Omental fat pad (tissue), 4 donors: Measurements from ENCODE around the gene LARGE1. TPM values are rescaled to one million over a fixed set of nuclear protein-coding genes. Genes with fewer than 3 reads are reported as not detected.

Experiments
- ATAC-seq: fragments of 150-250 bp; one replicate; pipeline ENCODE4 v1.9.1; 2016; ENCODE audit warnings: mild to moderate bottlenecking, moderate library complexity; ENCODE audit not compliant: low FRiP score
- DNase-seq: peaks from one replicate; pipeline ENCODE4 v3.0.0-alpha.2; 2019; ENCODE audit warnings: low spot score
- total RNA-seq, 4 donors: library from RNA; depleted of rRNA; stranded (reverse); fragments of >200 nt; gene quantifications; one replicate each; pipeline ENCODE4 v1.1.0, GENCODE V29; 2016
- TF ChIP-seq, protein P1 (sequence below), 3 donors: fragments of 450-650 bp; IDR thresholded peaks; one replicate each; pipeline ENCODE4 v1.5.1; 2016 to 2017; ENCODE audit warnings: antibody characterized with exemption in 3 of 3, mild to moderate bottlenecking in 3 of 3, moderate library complexity in 2 of 3

Gene LARGE1
- total RNA-seq, 4 donors from 2014 or later = 16.5 to 31.2 (median 22.3) TPM

DNA sequence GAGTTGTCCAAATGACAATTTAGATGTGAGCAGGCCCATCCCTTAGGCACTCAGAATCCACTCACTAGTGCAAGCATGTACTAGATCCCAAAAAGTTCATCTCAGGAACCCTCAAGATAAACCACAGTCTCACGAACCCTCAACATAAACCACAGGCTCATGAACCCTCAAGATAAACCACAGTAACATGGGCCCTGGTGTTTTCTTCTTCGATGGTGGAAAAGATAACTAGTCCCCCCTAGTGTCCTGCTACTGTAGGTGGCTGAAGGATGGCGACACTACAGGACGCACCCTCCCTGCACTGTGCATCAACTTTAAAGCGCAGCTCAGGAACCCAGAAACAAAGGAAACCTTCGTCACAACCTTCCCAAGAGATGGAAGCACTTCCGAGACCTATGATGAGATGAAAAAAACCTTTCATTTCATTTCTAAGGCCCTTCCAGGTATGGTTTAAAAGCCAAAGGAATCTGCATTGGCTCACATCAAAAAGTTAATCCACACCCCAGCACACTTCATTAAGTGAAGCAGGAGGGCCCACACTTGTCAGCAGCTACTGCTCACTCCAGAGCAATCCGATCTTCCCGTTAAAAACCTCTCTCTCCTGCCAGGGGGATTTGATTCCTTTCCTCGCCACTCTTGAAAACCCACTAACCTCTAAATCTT is 2.4 kb downstream of the LARGE1 start:
- ATAC-seq (no peak), DNase-seq (no peak)
- TF ChIP-seq, protein P1, sequence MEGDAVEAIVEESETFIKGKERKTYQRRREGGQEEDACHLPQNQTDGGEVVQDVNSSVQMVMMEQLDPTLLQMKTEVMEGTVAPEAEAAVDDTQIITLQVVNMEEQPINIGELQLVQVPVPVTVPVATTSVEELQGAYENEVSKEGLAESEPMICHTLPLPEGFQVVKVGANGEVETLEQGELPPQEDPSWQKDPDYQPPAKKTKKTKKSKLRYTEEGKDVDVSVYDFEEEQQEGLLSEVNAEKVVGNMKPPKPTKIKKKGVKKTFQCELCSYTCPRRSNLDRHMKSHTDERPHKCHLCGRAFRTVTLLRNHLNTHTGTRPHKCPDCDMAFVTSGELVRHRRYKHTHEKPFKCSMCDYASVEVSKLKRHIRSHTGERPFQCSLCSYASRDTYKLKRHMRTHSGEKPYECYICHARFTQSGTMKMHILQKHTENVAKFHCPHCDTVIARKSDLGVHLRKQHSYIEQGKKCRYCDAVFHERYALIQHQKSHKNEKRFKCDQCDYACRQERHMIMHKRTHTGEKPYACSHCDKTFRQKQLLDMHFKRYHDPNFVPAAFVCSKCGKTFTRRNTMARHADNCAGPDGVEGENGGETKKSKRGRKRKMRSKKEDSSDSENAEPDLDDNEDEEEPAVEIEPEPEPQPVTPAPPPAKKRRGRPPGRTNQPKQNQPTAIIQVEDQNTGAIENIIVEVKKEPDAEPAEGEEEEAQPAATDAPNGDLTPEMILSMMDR (IDR thresholded peaks at IDR 0.05) = no peak

DNA sequence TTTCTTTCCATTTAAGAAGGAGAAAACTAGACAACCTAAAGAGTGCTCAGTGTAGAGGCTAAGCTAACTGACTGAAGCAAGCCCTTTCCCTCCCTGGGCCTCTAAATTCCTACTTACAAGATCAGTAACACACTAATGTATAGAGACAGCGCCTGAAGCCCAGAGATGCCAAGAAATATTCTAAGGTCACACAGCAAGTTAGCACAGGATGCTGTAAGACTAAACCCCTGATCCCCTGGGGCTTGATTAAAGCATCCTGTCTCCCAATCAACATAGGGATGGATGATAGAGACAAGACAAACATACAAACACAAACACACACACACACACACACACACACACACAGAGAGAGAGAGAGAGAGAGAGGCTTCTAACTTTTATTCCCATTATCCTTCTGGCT is 5.6 kb downstream of the LARGE1 start:
- ATAC-seq = no peak
- TF ChIP-seq, protein P1 (IDR thresholded peaks at IDR 0.05) = no peak
- no peak for DNase-seq

DNA sequence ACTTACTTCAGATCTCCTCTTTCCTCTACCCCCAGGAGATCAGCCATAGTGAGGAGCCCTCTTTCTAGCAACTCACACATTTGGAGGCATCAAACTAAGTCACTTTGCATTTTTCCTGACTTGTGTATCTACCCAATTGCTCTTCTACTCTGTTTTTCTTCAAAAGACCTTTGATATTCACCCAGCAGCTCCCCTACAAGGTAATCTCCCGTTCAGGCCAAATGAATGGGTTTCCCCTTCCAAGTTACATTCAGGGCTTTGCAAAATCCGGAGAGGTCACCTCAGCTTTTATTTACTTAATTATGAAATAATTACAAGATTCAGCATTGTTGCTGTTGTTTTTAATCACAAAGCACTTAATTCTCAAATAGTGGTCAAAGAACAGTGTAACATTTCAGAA is 6.1 kb downstream of the LARGE1 start:
- no peak for ATAC-seq
- TF ChIP-seq, protein P1 (IDR thresholded peaks at IDR 0.05) = no peak

DNA sequence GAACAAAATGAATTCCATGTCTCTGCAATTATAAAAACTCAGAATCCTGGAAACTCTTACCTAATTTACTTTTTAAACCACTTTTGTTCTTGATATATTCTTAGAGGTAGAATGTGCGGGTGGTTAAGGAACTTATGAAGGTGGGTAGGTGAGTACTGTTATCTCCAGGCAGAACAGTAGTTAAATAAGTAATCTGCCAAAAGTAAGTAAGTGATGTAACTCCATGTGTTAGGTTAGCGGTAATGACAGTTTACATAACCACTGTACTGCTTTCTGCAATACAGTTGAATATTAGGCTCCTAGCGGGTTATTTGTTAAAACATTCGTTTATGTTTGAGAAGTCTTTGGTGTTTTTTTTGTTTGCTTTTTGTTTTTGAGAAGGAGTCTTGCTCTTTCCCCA is 7.1 kb downstream of the LARGE1 start:
- DNase-seq (no peak), ATAC-seq (no peak)
- TF ChIP-seq, protein P1 (IDR thresholded peaks at IDR 0.05) = no peak

More for the DNA sequence above, 6.1 kb downstream of the LARGE1 start:
- no peak for DNase-seq

DNA sequence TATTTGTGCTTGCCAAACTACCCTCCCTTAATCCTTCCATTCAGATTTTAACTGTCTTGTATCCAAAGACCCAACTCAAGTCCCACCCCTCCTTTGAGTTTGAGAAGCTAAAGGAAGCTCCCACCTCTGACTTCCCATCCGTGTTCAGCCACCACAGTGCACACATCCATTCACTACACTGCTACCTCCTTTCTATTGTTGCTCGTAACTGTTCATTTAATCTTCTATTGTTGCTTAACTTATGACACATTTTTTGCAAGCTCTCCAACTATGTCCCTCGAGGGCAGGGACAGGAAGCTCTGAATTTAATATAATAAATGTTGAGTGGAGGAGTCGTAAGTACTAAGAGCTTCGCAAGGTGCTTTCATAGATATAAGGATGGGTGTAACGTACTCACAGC is 10.4 kb downstream of the LARGE1 start:
- ATAC-seq (no peak), DNase-seq (no peak)
- TF ChIP-seq, protein P1 (IDR thresholded peaks at IDR 0.05) = no peak

DNA sequence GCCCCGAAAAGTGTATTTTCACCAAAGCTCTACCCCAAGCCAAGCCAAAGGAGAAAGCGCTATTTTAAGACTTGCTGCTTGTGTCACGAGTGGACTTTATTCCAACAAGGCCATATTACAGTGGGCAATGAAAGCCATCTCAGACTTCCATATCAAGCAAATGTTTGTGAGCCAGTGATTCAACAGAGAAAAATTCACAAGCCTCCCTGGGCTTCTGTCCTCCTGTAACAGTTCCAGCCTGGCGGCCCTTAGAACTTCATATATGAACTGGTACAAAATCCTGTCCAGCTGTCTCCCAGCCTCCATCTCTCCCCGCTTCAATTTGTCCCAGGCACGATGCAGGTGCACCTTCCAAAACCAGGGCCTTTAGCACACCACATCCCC is 11.2 kb downstream of the LARGE1 start:
- DNase-seq (no peak), ATAC-seq (peak; percentile 55)
- TF ChIP-seq, protein P1 (IDR thresholded peaks at IDR 0.05) = no peak
